ENCODE results near the gene TSEN54. TPM values are rescaled to one million over a fixed set of nuclear protein-coding genes. Genes with fewer than 3 reads are reported as not detected.
"Not testable (repeated sequence)": the region's sequence is repeated elsewhere in the genome, so short reads cannot be mapped to it uniquely, and the experiment has no call there.

TSEN54 gene
- total RNA-seq, 1 experiment from 2014 or later: 74.5 TPM

GRCh38 chr17:75476271-75476671 lies 40.1 kb upstream of the TSEN54 start:
- no TSS peak for BruUV-seq (replicated peaks)
- Mint-ChIP-seq H3K4me1 (ENCODE audit: low read depth, unreplicated experiment) (peaks cover 28% of the 10 kb centered on the region), H3K27me3 (ENCODE audit: insufficient read depth, unreplicated experiment) (no peaks in the 10 kb centered on the region), H3K27ac (ENCODE audit: unreplicated experiment) (peak overlapping the region; percentile 14), H3K9me3 (ENCODE audit: unreplicated experiment) (no peaks in the 10 kb centered on the region), H3K4me3 (ENCODE audit: unreplicated experiment) (no peak overlapping the region), H3K36me3 (ENCODE audit: insufficient read depth, unreplicated experiment) (peaks cover 8% of the 10 kb centered on the region)
- Histone ChIP-seq H3K36me3 (ENCODE audit: control insufficient read depth, insufficient read depth, low read length) (no peaks in the 10 kb centered on the region; the same call in 1 of the 2 replicates), H3K9me3 (no peaks in the 10 kb centered on the region), H3K27me3 (replicated peaks; ENCODE audit: control insufficient read depth, insufficient read depth, low read length) (no peaks in the 10 kb centered on the region), H3K4me1 (peaks cover 21% of the 10 kb centered on the region), H3K4me3 (ENCODE audit: low read depth, low read length) (no peak overlapping the region)
- ChIA-PET POLR2A (interaction anchor here (0.5 kb wide), 1 partner anchor 70 kb away, joined by 3 read pairs; the partner anchor contains the start of gene GRB2), CTCF (no interaction called here)
- DNase-seq: no peak
- intact Hi-C loops (cut with micrococcal nuclease; ENCODE audit: unreplicated experiment): no loop called here
- TF ChIP-seq CTCF (IDR thresholded peaks at IDR 0.05; ENCODE audit: insufficient read depth in 1 of 2, low read depth in 1 of 2, low read length in 1 of 2, severe bottlenecking in 1 of 2, unreplicated experiment in 1 of 2): no peak

- Histone ChIP-seq H3K9me3 (no peaks in the 10 kb centered on the region), H3K4me3 (ENCODE audit: low read depth, low read length) (no peak overlapping the region), H3K36me3 (ENCODE audit: control insufficient read depth, insufficient read depth, low read length) (no peaks in the 10 kb centered on the region; the same call in 1 of the 2 replicates), H3K27me3 (replicated peaks; ENCODE audit: control insufficient read depth, insufficient read depth, low read length) (no peaks in the 10 kb centered on the region), H3K4me1 (peaks cover 28% of the 10 kb centered on the region)
- H3K4me3 Mint-ChIP-seq (ENCODE audit: unreplicated experiment): no peak overlapping the region
- BruUV-seq (replicated peaks): no TSS peak
- peaks cover 8% of the 10 kb centered on the region for H3K36me3 Mint-ChIP-seq (ENCODE audit: insufficient read depth, unreplicated experiment)
- no peaks in the 10 kb centered on the region for H3K9me3 Mint-ChIP-seq (ENCODE audit: unreplicated experiment)
- no peak for TF ChIP-seq CTCF (IDR thresholded peaks at IDR 0.05; ENCODE audit: insufficient read depth in 1 of 2, low read depth in 1 of 2, low read length in 1 of 2, severe bottlenecking in 1 of 2, unreplicated experiment in 1 of 2)
- DNase-seq: peak in 1 of 2 experiments; percentile 27
- peaks cover 32% of the 10 kb centered on the region for H3K4me1 Mint-ChIP-seq (ENCODE audit: low read depth, unreplicated experiment)
- H3K27ac Mint-ChIP-seq (ENCODE audit: unreplicated experiment): peak overlapping the region; percentile 14
- intact Hi-C loops (cut with micrococcal nuclease; ENCODE audit: unreplicated experiment): no loop called here
- ChIA-PET POLR2A (interaction anchor here (0.5 kb wide), 1 partner anchor 71 kb away, joined by 3 read pairs; the partner anchor contains the start of gene GRB2), CTCF (interaction anchor here (1.0 kb wide), 1 partner anchor 47 kb away, joined by 3 read pairs; no protein-coding TSS in a partner anchor)
- H3K27me3 Mint-ChIP-seq (ENCODE audit: insufficient read depth, unreplicated experiment): no peaks in the 10 kb centered on the region
Measured at GRCh38 chr17:75476752-75477489, 39.4 kb upstream of the TSEN54 start.

- H3K36me3 Mint-ChIP-seq (ENCODE audit: insufficient read depth, unreplicated experiment); H3K4me3 Mint-ChIP-seq (ENCODE audit: unreplicated experiment); intact Hi-C loops (cut with micrococcal nuclease; ENCODE audit: unreplicated experiment); H3K27me3 ChIP-seq (replicated peaks; ENCODE audit: control insufficient read depth, insufficient read depth, low read length); H3K9me3 Mint-ChIP-seq (ENCODE audit: unreplicated experiment); POLR2A ChIA-PET; H3K36me3 ChIP-seq (ENCODE audit: control insufficient read depth, insufficient read depth, low read length); H3K27ac Mint-ChIP-seq (ENCODE audit: unreplicated experiment); DNase-seq; H3K9me3 ChIP-seq; H3K27me3 Mint-ChIP-seq (ENCODE audit: insufficient read depth, unreplicated experiment); H3K4me3 ChIP-seq (ENCODE audit: low read depth, low read length); BruUV-seq (replicated peaks): not testable (repeated sequence)
- peaks cover 32% of the 10 kb centered on the region for H3K4me1 Mint-ChIP-seq (ENCODE audit: low read depth, unreplicated experiment)
- peaks cover 28% of the 10 kb centered on the region for H3K4me1 ChIP-seq
- CTCF ChIA-PET: interaction anchor here (1.0 kb wide), 1 partner anchor 47 kb away, joined by 3 read pairs; no protein-coding TSS in a partner anchor
Measured at GRCh38 chr17:75477490-75477862, 38.9 kb upstream of the TSEN54 start.

Data from Caco-2 (cell line).